ENCODE measurements around the gene RPL31.

Gene RPL31

GRCh38 chr2:101041413-101041812 lies 39.3 kb downstream of the RPL31 start:
- no peak overlapping the region for H3K4me2 ChIP-seq (ENCODE audit: low read length)

GRCh38 chr2:101045330-101045729 lies 43.2 kb downstream of the RPL31 start:
- Histone ChIP-seq H3K36me3 (ENCODE audit: control insufficient read depth, low read length) (no peaks in the 10 kb centered on the region), H3K79me2 (ENCODE audit: control insufficient read depth, low read length) (no peaks in the 10 kb centered on the region), H3F3A (ENCODE audit: control insufficient read depth, insufficient read depth) (no peaks in the 10 kb centered on the region), H4K20me1 (ENCODE audit: control insufficient read depth, insufficient read depth, low read depth, low read length) (no peaks in the 10 kb centered on the region), H3K9me3 (ENCODE audit: control insufficient read depth, insufficient read depth, low read length) (no peaks in the 10 kb centered on the region), H3K27me3 (ENCODE audit: control insufficient read depth, low read length) (0 out of 2 replicates have a peak, but pooled peaks cover 3% of the 10 kb centered on the region), H3K4me3 (ENCODE audit: low read length) (no peak overlapping the region), H3K4me1 (ENCODE audit: control insufficient read depth, low read length) (no peaks in the 10 kb centered on the region), H3K4me2 (ENCODE audit: low read length) (no peak overlapping the region), H3K27ac (ENCODE audit: low read depth, low read length) (no peak overlapping the region), H3K9me2 (replicated peaks; ENCODE audit: control insufficient read depth, low read length) (no peaks in the 10 kb centered on the region)
- TF ChIP-seq, protein P1, sequence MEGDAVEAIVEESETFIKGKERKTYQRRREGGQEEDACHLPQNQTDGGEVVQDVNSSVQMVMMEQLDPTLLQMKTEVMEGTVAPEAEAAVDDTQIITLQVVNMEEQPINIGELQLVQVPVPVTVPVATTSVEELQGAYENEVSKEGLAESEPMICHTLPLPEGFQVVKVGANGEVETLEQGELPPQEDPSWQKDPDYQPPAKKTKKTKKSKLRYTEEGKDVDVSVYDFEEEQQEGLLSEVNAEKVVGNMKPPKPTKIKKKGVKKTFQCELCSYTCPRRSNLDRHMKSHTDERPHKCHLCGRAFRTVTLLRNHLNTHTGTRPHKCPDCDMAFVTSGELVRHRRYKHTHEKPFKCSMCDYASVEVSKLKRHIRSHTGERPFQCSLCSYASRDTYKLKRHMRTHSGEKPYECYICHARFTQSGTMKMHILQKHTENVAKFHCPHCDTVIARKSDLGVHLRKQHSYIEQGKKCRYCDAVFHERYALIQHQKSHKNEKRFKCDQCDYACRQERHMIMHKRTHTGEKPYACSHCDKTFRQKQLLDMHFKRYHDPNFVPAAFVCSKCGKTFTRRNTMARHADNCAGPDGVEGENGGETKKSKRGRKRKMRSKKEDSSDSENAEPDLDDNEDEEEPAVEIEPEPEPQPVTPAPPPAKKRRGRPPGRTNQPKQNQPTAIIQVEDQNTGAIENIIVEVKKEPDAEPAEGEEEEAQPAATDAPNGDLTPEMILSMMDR (IDR thresholded peaks at IDR 0.05; ENCODE audit: low read depth, low read length, poor library complexity, severe bottlenecking), result no peak
- TF ChIP-seq EZH2phosphoT487 (IDR thresholded peaks at IDR 0.05; ENCODE audit: borderline replicate concordance, low read length), result no peak

More at GRCh38 chr2:101041413-101041812, 39.3 kb downstream of the RPL31 start:
- Histone ChIP-seq H4K20me1 (ENCODE audit: control insufficient read depth, insufficient read depth, low read depth, low read length) (no peaks in the 10 kb centered on the region), H3K9me2 (replicated peaks; ENCODE audit: control insufficient read depth, low read length) (no peaks in the 10 kb centered on the region), H3F3A (ENCODE audit: control insufficient read depth, insufficient read depth) (no peaks in the 10 kb centered on the region), H3K79me2 (ENCODE audit: control insufficient read depth, low read length) (no peaks in the 10 kb centered on the region), H3K27ac (ENCODE audit: low read depth, low read length) (no peak overlapping the region), H3K36me3 (ENCODE audit: control insufficient read depth, low read length) (no peaks in the 10 kb centered on the region), H3K4me3 (ENCODE audit: low read length) (no peak overlapping the region), H3K27me3 (ENCODE audit: control insufficient read depth, low read length) (0 out of 2 replicates have a peak, but pooled peaks cover 3% of the 10 kb centered on the region), H3K4me1 (ENCODE audit: control insufficient read depth, low read length) (peaks cover 3% of the 10 kb centered on the region; the same call in 1 of the 2 replicates), H3K9me3 (ENCODE audit: control insufficient read depth, insufficient read depth, low read length) (no peaks in the 10 kb centered on the region)
- TF ChIP-seq EZH2phosphoT487 (IDR thresholded peaks at IDR 0.05; ENCODE audit: borderline replicate concordance, low read length), result no peak
- TF ChIP-seq, protein P1 (IDR thresholded peaks at IDR 0.05; ENCODE audit: low read depth, low read length, poor library complexity, severe bottlenecking), result no peak

DNA sequence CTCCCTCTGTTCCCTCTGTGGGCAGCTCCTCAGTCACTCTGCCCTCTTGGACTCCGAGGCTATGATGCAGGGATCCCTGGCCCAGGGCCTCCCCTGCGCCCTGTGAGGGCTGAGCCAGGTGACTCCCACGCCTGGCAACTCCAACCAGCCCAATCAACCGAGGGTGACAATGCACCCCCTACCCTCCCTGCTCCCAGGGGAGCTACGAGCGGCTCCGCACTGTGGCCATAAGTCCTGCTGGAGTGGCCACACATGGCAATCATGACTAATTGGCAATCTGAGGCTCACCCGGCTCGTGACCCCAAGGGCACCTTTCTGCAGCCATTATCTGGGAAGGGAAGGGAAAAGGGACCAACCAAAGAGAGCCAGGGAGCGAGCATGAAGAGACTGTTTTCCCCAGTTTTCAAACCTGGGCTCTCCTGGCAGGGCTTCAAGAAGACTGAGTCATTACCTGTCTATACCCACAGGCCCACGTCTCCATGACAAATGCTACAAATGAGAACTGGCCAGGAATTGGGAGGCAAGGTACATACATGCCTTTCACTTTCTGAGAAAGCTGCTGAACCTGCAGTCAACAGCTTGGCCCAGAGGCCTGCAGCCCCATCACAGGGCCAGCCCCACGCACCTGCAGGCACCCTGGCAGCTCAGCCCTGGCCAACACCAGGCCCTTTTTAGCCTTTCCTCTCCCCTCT lies 45.1 kb downstream of the RPL31 start:
- no peaks in the 10 kb centered on the region for H3K9me2 ChIP-seq (replicated peaks; ENCODE audit: control insufficient read depth, low read length)
- H3K4me3 ChIP-seq (ENCODE audit: low read length), result no peak overlapping the region
- no peak overlapping the region for H3K27ac ChIP-seq (ENCODE audit: low read depth, low read length)
- H3K36me3 ChIP-seq (ENCODE audit: control insufficient read depth, low read length), result no peaks in the 10 kb centered on the region
- no peak overlapping the region for H3K4me2 ChIP-seq (ENCODE audit: low read length)
- H3K27me3 ChIP-seq (ENCODE audit: control insufficient read depth, low read length), result 0 out of 2 replicates have a peak, but pooled peaks cover 3% of the 10 kb centered on the region
- no peaks in the 10 kb centered on the region for H3F3A ChIP-seq (ENCODE audit: control insufficient read depth, insufficient read depth)
- no peaks in the 10 kb centered on the region for H3K79me2 ChIP-seq (ENCODE audit: control insufficient read depth, low read length)
- no peaks in the 10 kb centered on the region for H3K4me1 ChIP-seq (ENCODE audit: control insufficient read depth, low read length)
- TF ChIP-seq, protein P1 (IDR thresholded peaks at IDR 0.05; ENCODE audit: low read depth, low read length, poor library complexity, severe bottlenecking), result no peak
- no peak for TF ChIP-seq EZH2phosphoT487 (IDR thresholded peaks at IDR 0.05; ENCODE audit: borderline replicate concordance, low read length)
- H4K20me1 ChIP-seq (ENCODE audit: control insufficient read depth, insufficient read depth, low read depth, low read length), result no peaks in the 10 kb centered on the region
- no peaks in the 10 kb centered on the region for H3K9me3 ChIP-seq (ENCODE audit: control insufficient read depth, insufficient read depth, low read length)

All from DOHH2 (cell line).